Spleen (tissue), 11 donors: ENCODE measurements around the gene KISS1R. TPM values are rescaled to one million over a fixed set of nuclear protein-coding genes. Genes with fewer than 3 reads are reported as not detected.

Experiments used
- DNase-seq: peaks from one replicate; pipeline ENCODE4 v3.0.0-alpha.2; 2020
- H3K27ac ChIP-seq, 8 donors: fragments of 200-600 bp; sonication (generic) in 7 of 8; 1 replicate in 4 of 8; 2 replicates in 4 of 8; pipeline versions ENCODE4 v1.5.0 to v1.8.0; 2016 to 2021; ENCODE audit warnings: inconsistent platforms in 4 of 8, mild to moderate bottlenecking in 4 of 8, moderate library complexity in 1 of 8
- H3K27me3 ChIP-seq, 7 donors: fragments of 200-600 bp; sonication (generic) in 6 of 7; replicated peaks in 1 of 7; 1 replicate in 4 of 7; 2 replicates in 3 of 7; pipeline versions ENCODE4 v1.5.0 to v1.8.0; 2016 to 2021; ENCODE audit warnings: inconsistent platforms in 3 of 7, mild to moderate bottlenecking in 1 of 7
- H3K36me3 ChIP-seq, 6 donors: fragments of 200-600 bp; sonication (generic) in 5 of 6; 1 replicate in 4 of 6; 2 replicates in 2 of 6; pipeline versions ENCODE4 v1.5.0 to v1.8.0; 2016 to 2021; ENCODE audit warnings: inconsistent platforms in 2 of 6
- H3K4me1 ChIP-seq, 6 donors: fragments of 200-600 bp; sonication (generic) in 5 of 6; 1 replicate in 3 of 6; 2 replicates in 3 of 6; pipeline versions ENCODE4 v1.5.0 to v1.8.0; 2016 to 2021; ENCODE audit warnings: inconsistent platforms in 3 of 6
- H3K4me3 ChIP-seq, 8 donors: fragments of 200-600 bp; sonication (generic) in 7 of 8; 1 replicate in 4 of 8; 2 replicates in 4 of 8; pipeline versions ENCODE4 v1.5.0 to v1.8.0; 2016 to 2021; ENCODE audit warnings: inconsistent platforms in 4 of 8, mild to moderate bottlenecking in 4 of 8, moderate library complexity in 2 of 8
- H3K9me3 ChIP-seq, 8 donors: fragments of 200-600 bp; sonication (generic) in 7 of 8; 1 replicate in 4 of 8; 2 replicates in 4 of 8; pipeline versions ENCODE4 v1.5.0 to v1.8.0; 2016 to 2021; ENCODE audit warnings: inconsistent platforms in 4 of 8
- POLR2A ChIP-seq, 3 donors: fragments of 450-650 bp; IDR thresholded peaks; one replicate each; pipeline ENCODE4 v1.5.1; 2017; ENCODE audit warnings: antibody characterized with exemption in 3 of 3, mild to moderate bottlenecking in 1 of 3
- POLR2AphosphoS5 ChIP-seq, 3 donors: sonication (generic); formaldehyde crosslinking; IDR thresholded peaks; one replicate each; pipeline ENCODE4 v1.5.1; 2017; ENCODE audit warnings: antibody characterized with exemption in 3 of 3
- WGBS, 5 donors: extraction: QIAGEN DNeasy Blood & Tissue Kit in 3 of 5; methylation state at CpG; one replicate each; pipeline versions ENCODE4 v1.1.5 to v1.1.7; 2013 to 2018; 5-methylcytosine and 5-hydroxymethylcytosine counted together
- intact Hi-C: fragments of 100-400 bp; cut with DNase I; formaldehyde crosslinking; loops from one replicate; pipeline ENCODE4 v1.15.0; 2023; ENCODE audit warnings: low total_unique reads
- polyA plus RNA-seq, 3 donors: library from polyadenylated mRNA; stranded (reverse); fragments of 200-250 nt; gene quantifications; one replicate each; pipeline ENCODE4 v1.2.1, GENCODE V29; 2013
- total RNA-seq, 7 donors: library from RNA; depleted of rRNA in 3 of 7; stranded (reverse); fragments of >200 nt in 3 of 7; fragmentation: NEBNext Ultra II Directional in 4 of 7; extraction: Animal tissue kit (Norgen Biotek cat#: 25700) in 4 of 7; gene quantifications; one replicate each; pipeline versions ENCODE4 v1.1.0 to v1.2.1, GENCODE V29; 2016 to 2021
- TF ChIP-seq, protein P1 (sequence below), 11 experiments: fragments of 200-600 bp in 7 of 11; fragments of 450-650 bp in 4 of 11; sonication (generic) in 4 of 11; IDR thresholded peaks in 8 of 11; conservative IDR thresholded peaks in 3 of 11; 1 replicate in 7 of 11; 2 replicates in 4 of 11; pipeline versions ENCODE4 v1.4.0 to v1.8.0; 2016 to 2021; ENCODE audit warnings: antibody characterized with exemption in 11 of 11, inconsistent platforms in 4 of 11, mild to moderate bottlenecking in 1 of 11
- donor health status: healthy with polysubstance abuse.
- donor health status: DM: no; HTN: no; CAD: no; lungs with moderate emphysema.
- donor health status: DM: no; HTN: no; CAD: no.
- donor health status: Bipolar disorder and iron deficiency.
- donor health status: healthy.
- donor health status: DM: no; HTN: no; CAD: no.
- donor health status: DM: yes; HTN: yes; CAD: no.

KISS1R gene
- total and polyA plus RNA-seq, 10 donors = 0.22 to 0.50 (median 0.35) TPM; not detected in 2

DNA sequence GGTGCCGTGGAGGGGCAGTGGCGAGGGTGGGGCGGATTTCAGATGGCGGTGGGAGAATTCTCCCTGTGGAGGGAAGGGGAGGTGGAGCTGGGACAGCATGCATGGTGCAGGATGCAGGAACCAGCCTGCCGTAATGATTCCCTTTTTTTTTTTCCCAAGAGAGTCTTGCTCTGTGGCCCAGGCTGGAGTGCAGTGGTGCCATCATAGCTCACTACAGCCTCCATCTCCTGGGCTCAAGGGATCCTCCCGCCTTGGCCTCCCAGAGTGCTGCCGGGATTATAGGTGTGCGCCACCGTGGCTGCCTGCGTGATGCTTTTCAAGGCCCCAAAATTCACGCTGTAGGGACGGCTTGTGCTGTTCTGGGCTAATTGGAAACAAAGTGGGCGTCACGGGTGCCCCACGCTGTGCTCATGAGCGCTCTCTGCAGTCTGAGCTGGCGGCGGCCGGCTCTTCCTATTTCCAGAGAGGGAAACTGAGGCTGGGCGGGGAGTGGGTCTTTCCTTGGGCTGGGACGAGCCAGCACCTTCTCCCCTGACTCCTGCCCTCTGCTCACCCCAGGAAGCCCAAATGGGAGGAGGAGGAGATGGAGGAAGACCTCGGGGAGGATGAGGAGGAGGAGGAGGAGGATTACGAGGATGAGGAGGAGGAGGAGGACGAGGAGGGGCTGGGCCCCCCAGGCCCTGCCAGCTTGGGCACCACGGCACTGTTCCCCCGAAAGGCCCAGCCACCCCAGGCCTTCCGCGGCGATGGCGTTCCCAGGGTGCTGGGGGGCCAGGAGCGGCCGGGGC is 14.9 kb downstream of the KISS1R start:
- H3K27me3 ChIP-seq = no peaks in the 10 kb centered on the region
- intact Hi-C loops = no loop called here
- peaks cover 0 to 66% (median 11%) of the 10 kb centered on the region in 6 donors for H3K36me3 ChIP-seq
- DNase-seq = no peak
- 67 to 80% (median 76%) methylated on average over 31 to 32 of the region's 32 CpGs for WGBS, 5 donors
- no peaks in the 10 kb centered on the region for H3K9me3 ChIP-seq
- H3K4me1 ChIP-seq = peaks cover 31 to 95% (median 54%) of the 10 kb centered on the region in 6 donors
- TF ChIP-seq, protein P1, sequence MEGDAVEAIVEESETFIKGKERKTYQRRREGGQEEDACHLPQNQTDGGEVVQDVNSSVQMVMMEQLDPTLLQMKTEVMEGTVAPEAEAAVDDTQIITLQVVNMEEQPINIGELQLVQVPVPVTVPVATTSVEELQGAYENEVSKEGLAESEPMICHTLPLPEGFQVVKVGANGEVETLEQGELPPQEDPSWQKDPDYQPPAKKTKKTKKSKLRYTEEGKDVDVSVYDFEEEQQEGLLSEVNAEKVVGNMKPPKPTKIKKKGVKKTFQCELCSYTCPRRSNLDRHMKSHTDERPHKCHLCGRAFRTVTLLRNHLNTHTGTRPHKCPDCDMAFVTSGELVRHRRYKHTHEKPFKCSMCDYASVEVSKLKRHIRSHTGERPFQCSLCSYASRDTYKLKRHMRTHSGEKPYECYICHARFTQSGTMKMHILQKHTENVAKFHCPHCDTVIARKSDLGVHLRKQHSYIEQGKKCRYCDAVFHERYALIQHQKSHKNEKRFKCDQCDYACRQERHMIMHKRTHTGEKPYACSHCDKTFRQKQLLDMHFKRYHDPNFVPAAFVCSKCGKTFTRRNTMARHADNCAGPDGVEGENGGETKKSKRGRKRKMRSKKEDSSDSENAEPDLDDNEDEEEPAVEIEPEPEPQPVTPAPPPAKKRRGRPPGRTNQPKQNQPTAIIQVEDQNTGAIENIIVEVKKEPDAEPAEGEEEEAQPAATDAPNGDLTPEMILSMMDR (IDR thresholded peaks at IDR 0.05 in 8 of 11, conservative IDR thresholded peaks at IDR 0.05 in 3 of 11) = no peak
- TF ChIP-seq POLR2A (IDR thresholded peaks at IDR 0.05) = no peak
- TF ChIP-seq POLR2AphosphoS5 (IDR thresholded peaks at IDR 0.05) = no peak
- peak overlapping the region in 3 of 8 donors; percentile 0 to 48 (median 11) for H3K4me3 ChIP-seq
- peak overlapping the region in 7 of 8 donors; percentile 57 to 73 (median 71) for H3K27ac ChIP-seq

DNA sequence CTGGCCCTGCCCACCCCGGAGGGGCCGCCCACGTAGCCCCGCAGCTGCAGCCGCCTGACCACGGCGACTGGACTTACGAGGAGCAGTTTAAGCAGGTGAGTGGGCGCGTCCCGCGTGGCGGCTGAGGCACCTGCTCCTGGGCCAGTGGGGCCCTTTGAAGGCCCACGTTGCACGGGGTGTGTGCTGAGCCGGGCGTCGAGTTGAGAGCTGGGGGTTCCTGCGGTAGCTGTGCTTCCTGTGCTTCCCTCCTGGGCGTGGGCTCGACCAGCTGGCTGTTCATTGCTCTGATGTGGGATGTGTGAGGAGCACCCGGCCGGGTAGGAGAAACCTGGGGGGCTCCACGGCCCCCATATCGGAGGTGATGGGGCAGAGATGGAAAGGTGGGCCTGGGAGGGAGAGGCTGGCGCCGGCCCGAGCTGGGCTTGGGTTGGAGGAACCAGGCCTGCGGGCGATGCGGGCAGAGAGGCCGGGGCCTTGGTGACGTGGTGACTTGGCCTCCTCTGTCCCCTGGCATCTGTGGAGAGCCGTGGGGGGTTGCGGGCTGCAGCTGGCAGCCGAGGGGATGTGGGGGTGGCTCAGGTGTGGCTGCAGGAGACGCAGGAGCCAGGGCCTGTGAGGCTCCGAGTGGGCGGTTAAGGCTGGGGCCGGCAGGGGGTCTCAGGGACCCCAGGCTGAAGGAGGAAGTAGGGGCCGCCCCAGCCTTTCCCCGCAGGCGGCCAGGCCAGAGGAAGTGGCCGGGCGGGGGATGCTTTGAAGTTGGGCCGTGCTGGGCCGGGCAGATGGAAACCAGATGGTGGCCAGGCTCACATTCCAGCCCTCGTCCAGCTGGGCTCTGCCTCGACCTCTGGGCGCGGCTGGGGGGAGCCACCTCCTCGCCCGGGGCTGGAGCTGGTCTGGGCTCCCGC is 15.8 kb downstream of the KISS1R start:
- TF ChIP-seq, protein P1 (IDR thresholded peaks at IDR 0.05 in 8 of 11, conservative IDR thresholded peaks at IDR 0.05 in 3 of 11) = no peak
- peak; percentile 73 to 85 (median 78) for TF ChIP-seq POLR2AphosphoS5 (IDR thresholded peaks at IDR 0.05)
- 11 to 24% (median 13%) methylated on average over 28 to 54 of the region's 54 CpGs for WGBS, 5 donors
- Histone ChIP-seq H3K27me3 (no peaks in the 10 kb centered on the region), H3K36me3 (peaks cover 0 to 71% (median 11%) of the 10 kb centered on the region in 6 donors), H3K9me3 (no peaks in the 10 kb centered on the region), H3K4me3 (peak overlapping the region in 3 of 8 donors; percentile 0 to 48 (median 11)), H3K4me1 (peaks cover 31 to 94% (median 48%) of the 10 kb centered on the region in 6 donors), H3K27ac (peak overlapping the region in 7 of 8 donors; percentile 57 to 73 (median 71))
- DNase-seq = peak; percentile 86
- intact Hi-C loops = no loop called here

DNA sequence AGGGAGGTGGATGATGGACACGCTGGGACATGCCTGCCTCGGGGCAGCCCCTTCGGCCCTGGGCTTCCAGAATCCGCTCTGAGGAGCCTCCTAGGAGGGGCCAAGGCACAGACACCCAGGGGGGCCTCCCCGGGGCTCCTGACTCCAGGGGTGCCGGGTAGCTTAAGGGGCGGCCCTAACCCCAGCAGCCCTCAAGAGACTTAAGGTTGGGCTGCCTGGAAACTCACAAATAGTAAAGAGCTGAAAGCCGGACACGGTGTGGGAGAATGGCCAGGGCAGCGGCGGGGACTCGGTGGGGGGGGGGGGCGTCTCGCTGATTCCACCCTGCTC is 16.4 kb downstream of the KISS1R start:
- peaks cover 31 to 94% (median 47%) of the 10 kb centered on the region in 6 donors for H3K4me1 ChIP-seq
- H3K27me3 ChIP-seq = no peaks in the 10 kb centered on the region
- TF ChIP-seq, protein P1 (IDR thresholded peaks at IDR 0.05 in 8 of 11, conservative IDR thresholded peaks at IDR 0.05 in 3 of 11) = no peak
- no peak for TF ChIP-seq POLR2A (IDR thresholded peaks at IDR 0.05)
- no peak for TF ChIP-seq POLR2AphosphoS5 (IDR thresholded peaks at IDR 0.05)
- H3K36me3 ChIP-seq = peaks cover 0 to 78% (median 11%) of the 10 kb centered on the region in 6 donors
- peak overlapping the region in 1 of 8 donors; percentile 48 for H3K4me3 ChIP-seq
- no peaks in the 10 kb centered on the region for H3K9me3 ChIP-seq
- peak overlapping the region in 6 of 8 donors; percentile 62 to 73 (median 72) for H3K27ac ChIP-seq
- DNase-seq = no peak
- intact Hi-C loops = no loop called here
- WGBS, 5 donors = 56 to 81% (median 75%) methylated on average over 9 to 14 of the region's 14 CpGs
